Uterus (tissue), 2 donors: Measurements from ENCODE around the gene GRID2.

Experiments
- CTCF ChIP-seq, 4 experiments: fragments of 200-600 bp in 2 of 4; fragments of 450-650 bp in 2 of 4; sonication (generic) in 2 of 4; IDR thresholded peaks; one replicate each; pipeline ENCODE4 v1.5.1; 2016 to 2019; ENCODE audit warnings: antibody characterized with exemption in 4 of 4, mild to moderate bottlenecking in 2 of 4, moderate library complexity in 1 of 4
- POLR2A ChIP-seq, 2 donors: fragments of 450-650 bp; IDR thresholded peaks; one replicate each; pipeline ENCODE4 v1.6.1; 2016; ENCODE audit warnings: antibody characterized with exemption in 2 of 2, mild to moderate bottlenecking in 1 of 2, moderate library complexity in 1 of 2

- no peak for TF ChIP-seq CTCF (IDR thresholded peaks at IDR 0.05)
- TF ChIP-seq POLR2A (IDR thresholded peaks at IDR 0.05) = no peak
Measured at GRCh38 chr4:93573285-93573684, 1269.5 kb downstream of the GRID2 start.
